Subcutaneous adipose tissue (tissue), 4 donors: Measurements from ENCODE around the gene ETFBKMT. TPM values are rescaled to one million over a fixed set of nuclear protein-coding genes. Genes with fewer than 3 reads are reported as not detected.

ENCODE experiments used
- CTCF ChIP-seq: fragments of 450-650 bp; IDR thresholded peaks from one replicate; pipeline ENCODE4 v1.5.1; 2016; ENCODE audit warnings: low read depth, mild to moderate bottlenecking, control low read depth, antibody characterized with exemption, moderate library complexity
- total RNA-seq, 4 donors: library from RNA; depleted of rRNA; stranded (reverse); fragments of >200 nt; gene quantifications; one replicate each; pipeline ENCODE4 v1.1.0, GENCODE V29; 2016

The ETFBKMT gene
- total RNA-seq, result 1 to 10 TPM; 1.9 to 5.7 (median 4.3) TPM

- no peak for TF ChIP-seq CTCF
Observed at GRCh38 chr12:31659087-31659942, at the start of gene ETFBKMT. Gene ETFBKMT (plus strand): TSS chr12:31659688. CDS start chr12:31661954, 2,266 bp downstream.

GRCh38 chr12:31612819-31613218, 46.7 kb upstream of the ETFBKMT start:
- no peak for TF ChIP-seq CTCF

- no peak for TF ChIP-seq CTCF
Observed at GRCh38 chr12:31618228-31619025, 41.1 kb upstream of the ETFBKMT start.

- no peak for TF ChIP-seq CTCF
Observed at GRCh38 chr12:31620311-31620710, 39.2 kb upstream of the ETFBKMT start.

GRCh38 chr12:31622038-31622437, 37.5 kb upstream of the ETFBKMT start:
- TF ChIP-seq CTCF, result no peak

GRCh38 chr12:31626270-31626995, 33.1 kb upstream of the ETFBKMT start:
- no peak for TF ChIP-seq CTCF
